Hepatocyte (in vitro differentiated cells): Measurements from ENCODE around the gene SLC7A10. TPM values are rescaled to one million over a fixed set of nuclear protein-coding genes. Genes with fewer than 3 reads are reported as not detected.

Source experiments
- DNase-seq: peaks from one replicate; pipeline ENCODE4 v3.0.0-alpha.2; 2016; ENCODE audit warnings: low spot score
- H2AFZ ChIP-seq: fragments of 200-600 bp; sonication (generic); 2 replicates; pipeline ENCODE4 v1.6.0; 2016; ENCODE audit warnings: antibody characterized with exemption, mild to moderate bottlenecking
- H3K27ac ChIP-seq: fragments of 200-600 bp; sonication (generic); 2 replicates; pipeline ENCODE4 v1.5.1; 2016; ENCODE audit warnings: mild to moderate bottlenecking
- H3K27me3 ChIP-seq: fragments of 200-600 bp; sonication (generic); 2 replicates; pipeline ENCODE4 v1.6.1; 2016
- H3K36me3 ChIP-seq: fragments of 200-600 bp; sonication (generic); replicated peaks from 2 replicates; pipeline ENCODE4 v1.5.1; 2016; ENCODE audit warnings: low read depth; ENCODE audit not compliant: insufficient read depth
- H3K4me1 ChIP-seq: fragments of 200-600 bp; sonication (generic); 2 replicates; pipeline ENCODE4 v1.5.1; 2016; ENCODE audit warnings: mild to moderate bottlenecking, moderate library complexity; ENCODE audit not compliant: insufficient read depth
- H3K4me2 ChIP-seq: fragments of 200-600 bp; sonication (generic); 2 replicates; pipeline ENCODE4 v1.6.0; 2016
- H3K4me3 ChIP-seq: fragments of 200-600 bp; sonication (generic); 2 replicates; pipeline ENCODE4 v1.5.1; 2016; ENCODE audit warnings: mild to moderate bottlenecking
- H3K79me2 ChIP-seq: fragments of 200-600 bp; sonication (generic); 2 replicates; pipeline ENCODE4 v1.6.0; 2017; ENCODE audit warnings: mild to moderate bottlenecking
- H3K9me2 ChIP-seq: fragments of 200-600 bp; sonication (generic); replicated peaks from 2 replicates; pipeline ENCODE4 v1.6.0; 2017; ENCODE audit warnings: mild to moderate bottlenecking; ENCODE audit not compliant: insufficient read depth
- H3K9me3 ChIP-seq: fragments of 200-600 bp; sonication (generic); 2 replicates; pipeline ENCODE4 v1.5.1; 2016; ENCODE audit warnings: low read depth, mild to moderate bottlenecking
- H4K20me1 ChIP-seq: fragments of 200-600 bp; sonication (generic); 2 replicates; pipeline ENCODE4 v1.6.0; 2016; ENCODE audit warnings: mild to moderate bottlenecking; ENCODE audit not compliant: insufficient read depth, poor library complexity, severe bottlenecking
- EZH2 ChIP-seq: fragments of 200-600 bp; sonication (generic); IDR thresholded peaks from 2 replicates; pipeline ENCODE4 v1.6.1; 2016; ENCODE audit warnings: antibody characterized with exemption, mild to moderate bottlenecking, borderline replicate concordance
- EZH2phosphoT487 ChIP-seq: fragments of 200-600 bp; sonication (generic); IDR thresholded peaks from one replicate; pipeline ENCODE4 v1.6.1; 2018; ENCODE audit warnings: antibody characterized with exemption, mild to moderate bottlenecking, low read depth, moderate library complexity; ENCODE audit not compliant: unreplicated experiment, severe bottlenecking
- WGBS: methylation state at CpG from one replicate; pipeline ENCODE4 v1.1.6; 2016; ENCODE audit warnings: low lambda C conversion rate; ENCODE audit errors: missing lambda C conversion rate; 5-methylcytosine and 5-hydroxymethylcytosine counted together
- polyA plus RNA-seq: library from polyadenylated mRNA; unstranded; fragments of >200 nt; fragmentation: Nextera tagmentation; extraction: Ambion mirVana; gene quantifications from 2 replicates; pipeline ENCODE4 v1.2.1, GENCODE V29; 2016
- total RNA-seq: library from RNA; depleted of rRNA; stranded (reverse); fragments of >200 nt; gene quantifications from 2 replicates; pipeline ENCODE4 v1.2.3, GENCODE V29; 2014
- TF ChIP-seq, protein P1 (sequence below): fragments of 200-600 bp; sonication (generic); IDR thresholded peaks from 2 replicates; pipeline ENCODE4 v1.5.1; 2016; ENCODE audit warnings: antibody characterized with exemption, mild to moderate bottlenecking; ENCODE audit not compliant: poor library complexity

Gene SLC7A10
- total and polyA plus RNA-seq, 2 experiments from 2014 or later, result 5.5 to 7.3 TPM

DNA sequence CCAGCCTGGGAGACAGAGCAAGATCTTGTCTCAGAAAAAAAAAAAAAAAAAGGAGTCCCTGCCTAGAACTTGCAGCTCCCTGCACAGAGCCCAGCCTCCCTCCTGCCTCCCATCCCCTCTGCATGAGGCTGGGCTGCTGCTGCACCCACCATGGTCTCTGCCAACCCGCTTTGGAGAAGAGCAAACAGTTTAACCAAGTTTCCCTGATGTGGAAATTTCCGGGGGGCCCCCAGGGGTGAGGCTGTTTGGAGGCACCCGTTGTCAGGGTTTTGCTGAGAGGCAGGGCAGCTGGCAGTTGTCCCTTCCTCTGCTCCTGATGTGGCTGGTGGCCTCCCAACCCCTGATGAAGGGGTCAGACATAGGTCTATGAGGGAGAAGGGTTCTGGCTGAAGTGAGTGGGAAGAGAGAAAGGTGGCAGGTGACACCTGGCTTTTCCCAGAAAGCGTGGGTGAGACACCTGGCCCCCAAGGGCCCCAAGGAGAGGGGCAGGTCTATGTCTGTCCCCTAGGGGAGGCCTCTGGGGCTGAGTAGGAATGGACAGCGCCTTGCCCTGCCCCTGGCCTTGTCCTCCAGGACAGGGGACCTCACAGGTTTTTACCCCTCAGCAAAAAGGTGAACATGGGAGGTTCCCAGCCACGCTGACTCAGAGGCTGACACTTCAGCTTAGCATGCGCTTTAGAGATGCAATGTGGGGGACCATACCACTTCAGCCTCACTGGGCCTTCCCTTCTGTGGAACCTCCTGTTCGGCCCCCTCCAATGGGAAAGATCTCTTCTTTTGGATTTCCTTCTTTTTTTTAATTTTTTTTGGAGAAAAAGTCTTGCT lies 26.0 kb downstream of the SLC7A10 start:
- no peaks in the 10 kb centered on the region for H3K9me3 ChIP-seq
- H3K9me2 ChIP-seq, result no peaks in the 10 kb centered on the region
- no peak overlapping the region for H3K4me2 ChIP-seq
- H3K36me3 ChIP-seq, result no peaks in the 10 kb centered on the region
- peaks cover 6% of the 10 kb centered on the region for H3K4me1 ChIP-seq
- H3K79me2 ChIP-seq, result peaks cover 18% of the 10 kb centered on the region
- H3K4me3 ChIP-seq, result no peak overlapping the region
- no peak overlapping the region for H2AFZ ChIP-seq
- WGBS, result 86% methylated on average over 8 of the region's 8 CpGs
- H4K20me1 ChIP-seq, result peaks cover 4% of the 10 kb centered on the region
- H3K27ac ChIP-seq, result no peak overlapping the region
- TF ChIP-seq EZH2phosphoT487, result no peak
- TF ChIP-seq EZH2, result no peak
- TF ChIP-seq, protein P1, sequence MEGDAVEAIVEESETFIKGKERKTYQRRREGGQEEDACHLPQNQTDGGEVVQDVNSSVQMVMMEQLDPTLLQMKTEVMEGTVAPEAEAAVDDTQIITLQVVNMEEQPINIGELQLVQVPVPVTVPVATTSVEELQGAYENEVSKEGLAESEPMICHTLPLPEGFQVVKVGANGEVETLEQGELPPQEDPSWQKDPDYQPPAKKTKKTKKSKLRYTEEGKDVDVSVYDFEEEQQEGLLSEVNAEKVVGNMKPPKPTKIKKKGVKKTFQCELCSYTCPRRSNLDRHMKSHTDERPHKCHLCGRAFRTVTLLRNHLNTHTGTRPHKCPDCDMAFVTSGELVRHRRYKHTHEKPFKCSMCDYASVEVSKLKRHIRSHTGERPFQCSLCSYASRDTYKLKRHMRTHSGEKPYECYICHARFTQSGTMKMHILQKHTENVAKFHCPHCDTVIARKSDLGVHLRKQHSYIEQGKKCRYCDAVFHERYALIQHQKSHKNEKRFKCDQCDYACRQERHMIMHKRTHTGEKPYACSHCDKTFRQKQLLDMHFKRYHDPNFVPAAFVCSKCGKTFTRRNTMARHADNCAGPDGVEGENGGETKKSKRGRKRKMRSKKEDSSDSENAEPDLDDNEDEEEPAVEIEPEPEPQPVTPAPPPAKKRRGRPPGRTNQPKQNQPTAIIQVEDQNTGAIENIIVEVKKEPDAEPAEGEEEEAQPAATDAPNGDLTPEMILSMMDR, result no peak
- no peaks in the 10 kb centered on the region for H3K27me3 ChIP-seq
- DNase-seq, result no peak

DNA sequence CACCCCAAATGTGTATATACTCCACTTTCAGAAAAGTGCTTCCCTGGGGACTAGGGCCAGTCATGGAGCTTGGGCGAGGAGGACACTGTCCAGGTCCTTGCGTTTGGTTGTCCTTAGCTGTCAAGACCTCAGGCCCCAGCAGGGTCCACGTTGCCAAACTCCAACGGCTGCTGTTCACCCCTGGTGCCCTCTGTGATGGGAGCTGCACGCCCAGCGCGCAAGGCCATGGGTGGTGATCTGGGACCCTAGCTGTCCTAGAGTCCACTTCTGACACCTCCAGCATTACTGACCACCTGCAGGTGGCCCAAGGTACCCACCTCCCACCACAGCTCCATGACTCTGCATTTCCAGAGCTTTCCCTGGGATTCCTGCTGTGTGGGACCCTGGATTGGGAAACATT lies 27.5 kb downstream of the SLC7A10 start:
- Histone ChIP-seq H3K79me2 (peaks cover 18% of the 10 kb centered on the region), H3K4me2 (no peak overlapping the region), H2AFZ (no peak overlapping the region), H3K9me2 (no peaks in the 10 kb centered on the region), H3K36me3 (no peaks in the 10 kb centered on the region), H3K4me1 (peaks cover 6% of the 10 kb centered on the region), H3K27me3 (no peaks in the 10 kb centered on the region), H3K9me3 (no peaks in the 10 kb centered on the region), H3K27ac (no peak overlapping the region), H3K4me3 (no peak overlapping the region), H4K20me1 (peaks cover 4% of the 10 kb centered on the region)
- DNase-seq, result no peak
- TF ChIP-seq, protein P1, result no peak
- TF ChIP-seq EZH2phosphoT487 (no peak), EZH2 (no peak)
- WGBS, result 88% methylated on average over 7 of the region's 7 CpGs

DNA sequence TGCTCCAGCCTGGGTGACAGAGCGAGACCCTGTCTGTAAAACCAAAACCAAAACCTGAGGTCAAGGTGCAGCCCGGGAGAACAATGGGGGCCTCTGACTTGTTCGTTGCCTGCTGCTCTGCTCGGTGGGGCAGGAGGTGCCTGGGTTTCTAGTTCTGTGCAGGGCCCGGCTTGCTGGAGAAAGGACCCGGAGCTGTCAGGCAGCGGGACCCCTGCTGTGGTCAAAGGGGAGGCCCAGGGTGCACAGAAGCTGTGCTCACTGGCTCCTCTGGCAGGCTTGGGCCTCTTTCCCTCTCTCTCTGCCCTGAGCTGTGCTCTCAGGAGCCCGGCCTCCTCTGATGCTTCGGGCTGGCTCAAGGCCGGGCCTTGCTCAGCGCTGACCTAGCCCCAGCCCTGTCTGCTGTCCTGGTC lies 28.1 kb downstream of the SLC7A10 start:
- no peak for DNase-seq
- H3K36me3 ChIP-seq, result no peaks in the 10 kb centered on the region
- peaks cover 18% of the 10 kb centered on the region for H3K79me2 ChIP-seq
- no peaks in the 10 kb centered on the region for H3K27me3 ChIP-seq
- TF ChIP-seq EZH2 (no peak), EZH2phosphoT487 (no peak)
- TF ChIP-seq, protein P1, result no peak
- H3K9me2 ChIP-seq, result no peaks in the 10 kb centered on the region
- peaks cover 4% of the 10 kb centered on the region for H4K20me1 ChIP-seq
- H3K9me3 ChIP-seq, result no peaks in the 10 kb centered on the region
- H3K4me2 ChIP-seq, result no peak overlapping the region
- no peak overlapping the region for H2AFZ ChIP-seq
- H3K4me1 ChIP-seq, result peaks cover 6% of the 10 kb centered on the region
- no peak overlapping the region for H3K27ac ChIP-seq
- H3K4me3 ChIP-seq, result no peak overlapping the region
- WGBS, result 88% methylated on average over 11 of the region's 11 CpGs
